ENCODE measurements around the gene COL18A1.

- no peak for TF ChIP-seq EZH2 (IDR thresholded peaks at IDR 0.05; ENCODE audit: borderline replicate concordance, insufficient read depth, low read depth, low read length, poor library complexity, severe bottlenecking)
- TF ChIP-seq, protein P1, sequence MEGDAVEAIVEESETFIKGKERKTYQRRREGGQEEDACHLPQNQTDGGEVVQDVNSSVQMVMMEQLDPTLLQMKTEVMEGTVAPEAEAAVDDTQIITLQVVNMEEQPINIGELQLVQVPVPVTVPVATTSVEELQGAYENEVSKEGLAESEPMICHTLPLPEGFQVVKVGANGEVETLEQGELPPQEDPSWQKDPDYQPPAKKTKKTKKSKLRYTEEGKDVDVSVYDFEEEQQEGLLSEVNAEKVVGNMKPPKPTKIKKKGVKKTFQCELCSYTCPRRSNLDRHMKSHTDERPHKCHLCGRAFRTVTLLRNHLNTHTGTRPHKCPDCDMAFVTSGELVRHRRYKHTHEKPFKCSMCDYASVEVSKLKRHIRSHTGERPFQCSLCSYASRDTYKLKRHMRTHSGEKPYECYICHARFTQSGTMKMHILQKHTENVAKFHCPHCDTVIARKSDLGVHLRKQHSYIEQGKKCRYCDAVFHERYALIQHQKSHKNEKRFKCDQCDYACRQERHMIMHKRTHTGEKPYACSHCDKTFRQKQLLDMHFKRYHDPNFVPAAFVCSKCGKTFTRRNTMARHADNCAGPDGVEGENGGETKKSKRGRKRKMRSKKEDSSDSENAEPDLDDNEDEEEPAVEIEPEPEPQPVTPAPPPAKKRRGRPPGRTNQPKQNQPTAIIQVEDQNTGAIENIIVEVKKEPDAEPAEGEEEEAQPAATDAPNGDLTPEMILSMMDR (IDR thresholded peaks at IDR 0.05), result no peak
These were observed 45.6 kb downstream of the COL18A1 start for GRCh38 chr21:45450423-45451090.
